Glomerular visceral epithelial cell (primary cell): ENCODE measurements around the gene ODF2L.

Source experiments
- DNase-seq: peaks from one replicate; pipeline ENCODE4 v3.0.0-alpha.2; 2016; ENCODE audit errors: extremely low spot score

ODF2L gene

DNA sequence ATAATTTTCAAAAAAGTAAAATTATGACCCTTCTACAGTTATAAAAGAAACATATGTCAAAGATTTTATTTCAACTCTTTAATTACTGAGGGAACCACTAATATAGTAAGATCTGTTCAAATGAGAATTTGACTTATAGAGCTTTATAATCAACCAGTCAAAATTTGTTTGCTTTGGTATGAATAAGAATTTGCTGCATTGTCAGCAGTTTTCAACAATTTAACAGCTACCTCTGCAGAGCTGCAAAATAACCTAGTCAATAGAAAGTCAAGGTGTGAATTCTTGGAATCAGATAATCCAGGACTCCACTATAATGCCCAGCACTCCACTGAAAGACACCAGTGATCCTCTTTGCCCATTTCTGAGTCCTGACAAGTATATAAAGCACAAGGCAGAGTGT, 78.2 kb downstream of the ODF2L start:
- DNase-seq: no peak

DNA sequence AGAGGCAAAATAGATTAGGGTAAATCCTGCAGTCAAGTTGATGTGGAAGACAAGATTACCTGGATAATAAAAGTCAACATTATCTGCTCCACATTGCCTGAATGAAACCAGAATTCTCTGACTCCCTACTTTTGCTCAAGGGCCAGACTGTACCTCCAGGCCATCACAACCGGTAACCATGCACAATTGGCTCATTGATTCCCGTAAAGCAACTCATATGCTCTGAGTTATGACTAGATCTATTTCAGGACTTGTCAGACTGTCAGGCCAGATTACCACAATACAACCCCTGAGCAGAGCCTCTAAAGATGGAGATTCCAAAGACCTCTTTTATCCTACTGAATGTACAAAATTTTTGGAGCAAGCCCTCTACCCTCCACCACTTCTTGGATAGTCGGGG, 90.4 kb downstream of the ODF2L start:
- no peak for DNase-seq

DNA sequence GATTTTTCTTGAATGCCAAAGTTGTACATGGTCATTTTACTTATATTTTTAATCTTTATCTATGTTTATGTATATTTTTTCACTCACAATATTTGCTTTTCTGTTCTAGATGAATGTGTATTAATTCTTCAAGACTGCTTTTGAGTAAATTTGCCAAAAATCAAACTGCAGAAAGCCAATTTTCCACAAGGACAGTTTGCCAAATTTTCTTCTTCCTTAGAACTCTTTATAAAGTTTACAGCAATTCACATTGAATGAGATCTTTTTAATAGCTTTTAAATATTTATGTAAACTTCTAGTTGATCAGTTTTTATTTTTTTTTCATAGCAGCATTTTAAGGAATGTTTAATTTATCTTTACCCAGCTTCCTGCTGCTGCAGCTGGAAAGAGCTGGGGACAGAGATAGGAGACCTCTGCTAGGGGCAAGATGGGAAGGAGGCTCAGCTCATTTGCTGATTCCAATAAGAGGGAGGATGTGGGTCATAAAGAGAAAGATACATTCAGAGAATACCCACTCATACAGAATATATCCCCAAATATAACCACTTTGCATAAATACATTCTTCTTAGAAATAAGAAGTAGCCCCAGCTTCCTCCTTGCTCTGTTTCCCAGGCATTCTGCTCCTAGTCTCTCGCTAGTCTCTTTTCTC, 93.0 kb downstream of the ODF2L start:
- no peak for DNase-seq
